Uterus (tissue), 2 donors: ENCODE results near the gene TMC3.

ENCODE experiments used
- POLR2A ChIP-seq, 2 donors: fragments of 450-650 bp; IDR thresholded peaks; one replicate each; pipeline ENCODE4 v1.6.1; 2016; ENCODE audit warnings: antibody characterized with exemption in 2 of 2, mild to moderate bottlenecking in 1 of 2, moderate library complexity in 1 of 2
- TF ChIP-seq, protein P1 (sequence below), 4 experiments: fragments of 200-600 bp in 2 of 4; fragments of 450-650 bp in 2 of 4; sonication (generic) in 2 of 4; IDR thresholded peaks; one replicate each; pipeline ENCODE4 v1.5.1; 2016 to 2019; ENCODE audit warnings: antibody characterized with exemption in 4 of 4, mild to moderate bottlenecking in 2 of 4, moderate library complexity in 1 of 4

DNA sequence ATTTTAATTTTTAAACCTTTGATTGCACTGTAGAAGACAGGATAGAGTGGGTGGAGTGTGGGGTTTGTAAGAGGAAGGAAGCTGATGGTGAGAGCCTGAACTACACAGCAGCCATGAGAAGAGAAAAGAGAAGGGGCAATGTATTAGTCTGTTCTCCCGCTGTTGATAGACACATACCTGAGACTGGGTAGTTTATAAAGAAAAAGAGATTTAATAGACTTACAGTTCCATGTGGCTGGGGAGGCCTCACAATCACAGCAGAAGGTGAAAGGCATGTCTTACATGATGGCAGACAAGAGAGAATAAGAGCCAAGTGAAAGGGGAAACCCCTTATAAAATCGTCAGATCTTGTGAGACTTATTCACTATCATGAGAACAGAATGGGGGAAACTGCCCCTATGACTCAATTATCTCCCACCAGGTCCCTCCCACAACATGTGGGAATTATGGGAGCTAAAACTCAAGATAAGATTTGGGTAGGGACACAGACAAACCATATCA, 87.3 kb downstream of the TMC3 start:
- TF ChIP-seq, protein P1, sequence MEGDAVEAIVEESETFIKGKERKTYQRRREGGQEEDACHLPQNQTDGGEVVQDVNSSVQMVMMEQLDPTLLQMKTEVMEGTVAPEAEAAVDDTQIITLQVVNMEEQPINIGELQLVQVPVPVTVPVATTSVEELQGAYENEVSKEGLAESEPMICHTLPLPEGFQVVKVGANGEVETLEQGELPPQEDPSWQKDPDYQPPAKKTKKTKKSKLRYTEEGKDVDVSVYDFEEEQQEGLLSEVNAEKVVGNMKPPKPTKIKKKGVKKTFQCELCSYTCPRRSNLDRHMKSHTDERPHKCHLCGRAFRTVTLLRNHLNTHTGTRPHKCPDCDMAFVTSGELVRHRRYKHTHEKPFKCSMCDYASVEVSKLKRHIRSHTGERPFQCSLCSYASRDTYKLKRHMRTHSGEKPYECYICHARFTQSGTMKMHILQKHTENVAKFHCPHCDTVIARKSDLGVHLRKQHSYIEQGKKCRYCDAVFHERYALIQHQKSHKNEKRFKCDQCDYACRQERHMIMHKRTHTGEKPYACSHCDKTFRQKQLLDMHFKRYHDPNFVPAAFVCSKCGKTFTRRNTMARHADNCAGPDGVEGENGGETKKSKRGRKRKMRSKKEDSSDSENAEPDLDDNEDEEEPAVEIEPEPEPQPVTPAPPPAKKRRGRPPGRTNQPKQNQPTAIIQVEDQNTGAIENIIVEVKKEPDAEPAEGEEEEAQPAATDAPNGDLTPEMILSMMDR (IDR thresholded peaks at IDR 0.05): no peak
- TF ChIP-seq POLR2A (IDR thresholded peaks at IDR 0.05): no peak
